K562 (cell line): Measurements from ENCODE around the gene DHRS2. TPM values are rescaled to one million over a fixed set of nuclear protein-coding genes. Genes with fewer than 3 reads are reported as not detected.

Source experiments
- ATAC-seq: fragments of 200-7000 bp; cut with Tn5 transposase; 3 replicates; pipeline ENCODE4 v1.9.1; 2020; ENCODE audit warnings: moderate library complexity
- BruUV-seq: library from RNA; stranded (reverse); fragments of 400-500 nt; replicated peaks from 2 replicates; lab custom pipeline; 2021; lab: Mats Ljungman, UMichigan
- CTCF ChIA-PET: fragments of 300-600 bp; formaldehyde crosslinking; extraction: SDS; loops from one replicate; lab custom pipeline; 2021; ENCODE audit warnings: low intra/inter-chr PET ratio; lab: Yijun Ruan, JAX
- POLR2A ChIA-PET: fragments of 300-600, 350-650 bp; sonication (Branson Sonifier 250); formaldehyde crosslinking; extraction: SDS; loops from one replicate; lab custom pipeline; 2021; ENCODE audit warnings: antibody characterized with exemption, inconsistent platforms; lab: Yijun Ruan, JAX
- DNase-seq, 4 experiments: peaks; one replicate each; pipeline versions ENCODE4 v3.0.0 to v3.0.0-alpha.2; 2011 to 2018; ENCODE audit warnings: low spot score in 3 of 4, mixed read lengths in 3 of 4; ENCODE audit errors: extremely low read depth in 1 of 4
- FAIRE-seq: peaks from 2 replicates; lab custom pipeline; 2011; peaks lifted over from hg19 to GRCh38; lab: Jason Lieb, UNC
- H2AFZ ChIP-seq: 2 replicates; pipeline ENCODE4 v1.6.0; 2011; ENCODE audit warnings: low read depth, low read length, control low read depth, inconsistent platforms
- H3K27ac ChIP-seq: fragments of 200-600 bp; 3 replicates; pipeline ENCODE4 v1.8.0; 2011; ENCODE audit warnings: low read depth, mild to moderate bottlenecking, control low read depth, inconsistent platforms, low read length, moderate library complexity, mixed read lengths; ENCODE audit errors: extremely low read depth
- H3K27me3 ChIP-seq, 2 experiments: fragments of 300-600 bp in 1 of 2; 2 replicates in 1 of 2; 3 replicates in 1 of 2; pipeline versions ENCODE4 v1.6.0 to v1.8.0; 2011; ENCODE audit warnings: inconsistent platforms in 2 of 2, low read length in 2 of 2, mild to moderate bottlenecking in 1 of 2, mixed read lengths in 1 of 2, moderate library complexity in 1 of 2; ENCODE audit not compliant: control insufficient read depth in 2 of 2, insufficient read depth in 2 of 2
- H3K36me3 ChIP-seq: fragments of 300-600 bp; 3 replicates; pipeline ENCODE4 v1.8.0; 2011; ENCODE audit warnings: mild to moderate bottlenecking, low read length, inconsistent platforms; ENCODE audit not compliant: control insufficient read depth, insufficient read depth
- H3K4me1 ChIP-seq, 2 experiments: fragments of 200-600 bp in 1 of 2; replicated peaks in 1 of 2; 2 replicates in 1 of 2; 3 replicates in 1 of 2; pipeline versions ENCODE4 v1.5.1 to v1.8.0; 2011; ENCODE audit warnings: inconsistent platforms in 2 of 2, low read length in 2 of 2, mild to moderate bottlenecking in 1 of 2, mixed read lengths in 1 of 2, moderate library complexity in 1 of 2; ENCODE audit not compliant: control insufficient read depth in 2 of 2, insufficient read depth in 2 of 2
- H3K4me2 ChIP-seq: 2 replicates; pipeline ENCODE4 v1.6.1; 2011; ENCODE audit warnings: low read length, control low read depth, inconsistent platforms, mixed read lengths; ENCODE audit not compliant: insufficient read depth
- H3K4me3 ChIP-seq: fragments of 200-600 bp; sonication (generic), shearing (Covaris generic); 2 replicates; pipeline ENCODE4 v1.5.1; 2016; ENCODE audit warnings: control low read depth, inconsistent platforms
- H3K79me2 ChIP-seq: fragments of 200-600 bp; 3 replicates; pipeline ENCODE4 v1.8.0; 2011; ENCODE audit warnings: low read length, inconsistent platforms; ENCODE audit not compliant: control insufficient read depth, insufficient read depth
- H3K9ac ChIP-seq, 2 experiments: 2 replicates each; pipeline versions ENCODE4 v1.6.0 to v1.6.1; 2011; ENCODE audit warnings: low read depth in 2 of 2, low read length in 2 of 2, control low read depth in 1 of 2, inconsistent platforms in 1 of 2, mild to moderate bottlenecking in 1 of 2, mixed read lengths in 1 of 2; ENCODE audit not compliant: insufficient read depth in 1 of 2
- H3K9me1 ChIP-seq: one replicate; pipeline ENCODE4 v1.6.0; 2011; ENCODE audit warnings: inconsistent platforms, mild to moderate bottlenecking, low read length, moderate library complexity; ENCODE audit not compliant: control insufficient read depth, insufficient read depth
- H3K9me3 ChIP-seq: replicated peaks from 2 replicates; pipeline ENCODE4 v1.5.1; 2011; ENCODE audit warnings: low read depth, low read length, inconsistent platforms; ENCODE audit not compliant: control insufficient read depth, insufficient read depth
- H4K20me1 ChIP-seq: replicated peaks from 2 replicates; pipeline ENCODE4 v1.6.1; 2011; ENCODE audit warnings: low read length, inconsistent platforms, mixed read lengths; ENCODE audit not compliant: control insufficient read depth, insufficient read depth
- CTCFL ChIP-seq: IDR thresholded peaks from 2 replicates; pipeline ENCODE4 v1.6.1; 2011; ENCODE audit warnings: borderline replicate concordance, low read depth, mild to moderate bottlenecking, moderate library complexity, low read length; ENCODE audit not compliant: insufficient read depth, poor library complexity, severe bottlenecking
- ZNF507 ChIP-seq: conservative IDR thresholded peaks from 2 replicates; pipeline ENCODE4 v1.6.1; 2017; ENCODE audit warnings: missing genetic modification characterization, missing compliant biosample characterization
- WGBS: fragments of 100-300 bp; shearing (Covaris generic); methylation state at CpG from one replicate; pipeline ENCODE4 v1.1.6; 2016; ENCODE audit warnings: low coverage, mixed read lengths; ENCODE audit not compliant: insufficient coverage; ENCODE audit errors: missing lambda C conversion rate; 5-methylcytosine and 5-hydroxymethylcytosine counted together
- in situ Hi-C: fragments of 300-500 bp; cut with MboI; formaldehyde crosslinking; loops from 4 replicates; pipeline ENCODE4 v1.15.0; 2018; ENCODE audit warnings: inconsistent platforms, mixed read lengths
- intact Hi-C: fragments of 100-400 bp; cut with micrococcal nuclease; formaldehyde crosslinking; loops from 2 replicates; pipeline ENCODE4 v1.14.2; 2022
- polyA plus RNA-seq, 8 experiments: library from polyadenylated mRNA; depleted of rRNA in 4 of 8; stranded (reverse) in 5 of 8; unstranded in 3 of 8; fragments of >200 nt; fragmentation: Nextera tagmentation in 2 of 8; fragmentation: Illumina TruSeq in 1 of 8; extraction: Ambion mirVana in 2 of 8; extraction: Trizol in 1 of 8; gene quantifications; 2 replicates each; pipeline versions ENCODE4 v1.2.1 to v1.2.3, GENCODE V29; 2011 to 2014; ENCODE audit warnings: inconsistent platforms in 1 of 8, missing spikeins in 1 of 8
- total RNA-seq, 7 experiments: library from RNA; depleted of rRNA in 6 of 7; stranded (reverse); fragments of >200 nt in 6 of 7; fragmentation: Illumina TruSeq in 2 of 7; extraction: Trizol in 2 of 7; gene quantifications; 2 replicates each; pipeline versions ENCODE4 v1.2.1 to v1.2.3, GENCODE V29; 2011 to 2021; ENCODE audit warnings: low replicate concordance in 1 of 7

Gene DHRS2
- total and polyA plus RNA-seq, 9 of the 15 experiments (the other 6 are each of a cell fraction or from before 2014, with no cell fraction given): 2.9 to 96.8 (median 64.4) TPM

GRCh38 chr14:23639891-23640523 lies 3.8 kb downstream of the DHRS2 start:
- WGBS: 24% methylated on average over 5 of the region's 8 CpGs
- FAIRE-seq: no peak

More at GRCh38 chr14:23639891-23640523, 3.8 kb downstream of the DHRS2 start:
- TF ChIP-seq ZNF507: no peak
- TF ChIP-seq CTCFL: no peak
- H3K4me3 ChIP-seq: no peak overlapping the region
- ATAC-seq (no peak), DNase-seq (no peak)
- ChIA-PET POLR2A (no interaction called here), CTCF (no interaction called here)
- intact Hi-C loops (loop anchor here (10.0 kb wide), 1 partner anchor 275 kb away; no protein-coding TSS in a partner anchor), in situ Hi-C loops (no loop called here)
- no peaks in the 10 kb centered on the region for H3K27me3 ChIP-seq
- H4K20me1 ChIP-seq: no peaks in the 10 kb centered on the region
- no peaks in the 10 kb centered on the region for H3K36me3 ChIP-seq
- H3K4me1 ChIP-seq: peaks cover 0 to 9% of the 10 kb centered on the region in 2 experiments; a peak in 2 of 5 replicates
- H3K9ac ChIP-seq: peak overlapping the region in 1 of 2 experiments; percentile 35; a peak in 2 of 4 replicates
- H2AFZ ChIP-seq: no peak overlapping the region
- no peaks in the 10 kb centered on the region; the same call in 1 of the 2 replicates for H3K9me3 ChIP-seq
- no TSS peak for BruUV-seq
- H3K79me2 ChIP-seq: no peaks in the 10 kb centered on the region; the same call in 2 of the 3 replicates
- no peak overlapping the region for H3K27ac ChIP-seq
- H3K4me2 ChIP-seq: no peak overlapping the region
- no peaks in the 10 kb centered on the region for H3K9me1 ChIP-seq
